Neural progenitor cell (in vitro differentiated cells): ENCODE measurements around the gene TP63. TPM values are rescaled to one million over a fixed set of nuclear protein-coding genes. Genes with fewer than 3 reads are reported as not detected.

Experiments
- DNase-seq: peaks from one replicate; pipeline ENCODE4 v3.0.0-alpha.2; 2016; ENCODE audit warnings: low spot score
- H2AFZ ChIP-seq: fragments of 200-600 bp; sonication (generic); replicated peaks from 2 replicates; pipeline ENCODE4 v1.6.1; 2016; ENCODE audit warnings: antibody characterized with exemption
- H3F3A ChIP-seq: fragments of 200-600 bp; sonication (generic); 2 replicates; pipeline ENCODE4 v1.6.1; 2016; ENCODE audit warnings: antibody characterized with exemption, low read depth
- H3K27ac ChIP-seq: fragments of 200-600 bp; sonication (generic); 2 replicates; pipeline ENCODE4 v1.5.1; 2016; ENCODE audit warnings: mild to moderate bottlenecking
- H3K27me3 ChIP-seq: fragments of 200-600 bp; sonication (generic); 2 replicates; pipeline ENCODE4 v1.6.1; 2016; ENCODE audit warnings: mild to moderate bottlenecking, moderate library complexity
- H3K36me3 ChIP-seq: fragments of 200-600 bp; sonication (generic); 2 replicates; pipeline ENCODE4 v1.5.1; 2016
- H3K4me1 ChIP-seq: fragments of 200-600 bp; sonication (generic); 2 replicates; pipeline ENCODE4 v1.6.1; 2016; ENCODE audit warnings: mixed run types
- H3K4me2 ChIP-seq: fragments of 200-600 bp; sonication (generic); 2 replicates; pipeline ENCODE4 v1.6.1; 2016
- H3K4me3 ChIP-seq: fragments of 200-600 bp; sonication (generic); 2 replicates; pipeline ENCODE4 v1.5.1; 2016
- H3K79me2 ChIP-seq: fragments of 200-600 bp; sonication (generic); 2 replicates; pipeline ENCODE4 v1.6.1; 2016; ENCODE audit warnings: low read depth
- H3K9ac ChIP-seq: fragments of 200-600 bp; sonication (generic); 2 replicates; pipeline ENCODE4 v1.6.1; 2016
- H3K9me3 ChIP-seq: fragments of 200-600 bp; sonication (generic); 2 replicates; pipeline ENCODE4 v1.5.1; 2016; ENCODE audit warnings: low read depth
- H4K20me1 ChIP-seq: fragments of 200-600 bp; sonication (generic); 2 replicates; pipeline ENCODE4 v1.6.1; 2016; ENCODE audit warnings: low read depth
- H3K27ac Mint-ChIP-seq: 3 replicates; pipeline ENCODE4 v1.8.0; 2021; ENCODE audit warnings: mixed read lengths
- H3K27me3 Mint-ChIP-seq: 2 replicates; pipeline ENCODE4 v1.8.0; 2022; ENCODE audit warnings: low read depth, mild to moderate bottlenecking, inconsistent platforms, moderate library complexity, mixed read lengths; ENCODE audit not compliant: insufficient read depth
- H3K36me3 Mint-ChIP-seq: 3 replicates; pipeline ENCODE4 v1.8.0; 2021; ENCODE audit warnings: mixed read lengths
- H3K4me1 Mint-ChIP-seq: 3 replicates; pipeline ENCODE4 v1.8.0; 2021; ENCODE audit warnings: mixed read lengths
- H3K4me3 Mint-ChIP-seq: 3 replicates; pipeline ENCODE4 v1.8.0; 2021; ENCODE audit warnings: mild to moderate bottlenecking, moderate library complexity, mixed read lengths
- H3K9me3 Mint-ChIP-seq: 3 replicates; pipeline ENCODE4 v1.8.0; 2020; ENCODE audit warnings: mixed read lengths
- CTCF ChIP-seq: fragments of 200-600 bp; sonication (generic); IDR thresholded peaks from 2 replicates; pipeline ENCODE4 v1.5.1; 2017; ENCODE audit warnings: antibody characterized with exemption, mild to moderate bottlenecking
- EZH2 ChIP-seq: fragments of 200-600 bp; sonication (generic); IDR thresholded peaks from 2 replicates; pipeline ENCODE4 v1.6.1; 2017; ENCODE audit warnings: antibody characterized with exemption, mild to moderate bottlenecking, moderate library complexity
- EZH2phosphoT487 ChIP-seq: fragments of 200-600 bp; sonication (generic); IDR thresholded peaks from 2 replicates; pipeline ENCODE4 v1.6.1; 2017; ENCODE audit warnings: antibody characterized with exemption
- total RNA-seq: library from RNA; depleted of rRNA; stranded (reverse); fragments of >200 nt; gene quantifications from 2 replicates; pipeline ENCODE4 v1.2.3, GENCODE V29; 2015; ENCODE audit warnings: low replicate concordance

TP63 gene
- total RNA-seq, 1 donor from 2014 or later: 0.62 TPM

GRCh38 chr3:189720736-189721417 is 89.7 kb downstream of the TP63 start:
- no peak overlapping the region for H3K4me2 ChIP-seq
- no peaks in the 10 kb centered on the region for H3K79me2 ChIP-seq
- DNase-seq: no peak
- no peaks in the 10 kb centered on the region for H3K36me3 Mint-ChIP-seq
- H2AFZ ChIP-seq: peak overlapping the region; percentile 68
- H3F3A ChIP-seq: no peaks in the 10 kb centered on the region
- H3K27ac ChIP-seq: no peak overlapping the region
- no peak overlapping the region for H3K27ac Mint-ChIP-seq
- no peak overlapping the region for H3K4me3 Mint-ChIP-seq
- H3K27me3 Mint-ChIP-seq: no peaks in the 10 kb centered on the region
- H3K36me3 ChIP-seq: no peaks in the 10 kb centered on the region
- no peaks in the 10 kb centered on the region for H4K20me1 ChIP-seq
- peaks cover 8% of the 10 kb centered on the region for H3K4me1 Mint-ChIP-seq
- no peak overlapping the region for H3K4me3 ChIP-seq
- H3K9me3 Mint-ChIP-seq: no peaks in the 10 kb centered on the region
- no peaks in the 10 kb centered on the region for H3K27me3 ChIP-seq
- H3K9ac ChIP-seq: no peak overlapping the region
- TF ChIP-seq CTCF (no peak), EZH2 (no peak), EZH2phosphoT487 (no peak)
- peaks cover 22% of the 10 kb centered on the region for H3K4me1 ChIP-seq
- no peaks in the 10 kb centered on the region for H3K9me3 ChIP-seq

GRCh38 chr3:189721873-189722665 is 90.9 kb downstream of the TP63 start:
- Histone ChIP-seq H4K20me1 (no peaks in the 10 kb centered on the region), H3K36me3 (no peaks in the 10 kb centered on the region), H3K79me2 (no peaks in the 10 kb centered on the region), H2AFZ (peak overlapping the region; percentile 12), H3K27ac (no peak overlapping the region), H3K27me3 (no peaks in the 10 kb centered on the region), H3K4me3 (no peak overlapping the region), H3K9me3 (no peaks in the 10 kb centered on the region), H3K4me2 (no peak overlapping the region), H3K4me1 (peaks cover 21% of the 10 kb centered on the region), H3K9ac (no peak overlapping the region), H3F3A (no peaks in the 10 kb centered on the region)
- Mint-ChIP-seq H3K4me3 (no peak overlapping the region), H3K36me3 (no peaks in the 10 kb centered on the region), H3K4me1 (peaks cover 8% of the 10 kb centered on the region), H3K27me3 (no peaks in the 10 kb centered on the region), H3K9me3 (no peaks in the 10 kb centered on the region), H3K27ac (no peak overlapping the region)
- no peak for TF ChIP-seq EZH2phosphoT487
- no peak for TF ChIP-seq EZH2
- TF ChIP-seq CTCF: no peak
- DNase-seq: no peak

- Mint-ChIP-seq H3K27ac (no peak overlapping the region), H3K4me1 (peaks cover 5% of the 10 kb centered on the region)
- H2AFZ ChIP-seq: no peak overlapping the region
These were observed 93.2 kb downstream of the TP63 start for GRCh38 chr3:189724356-189724755.

More at GRCh38 chr3:189724356-189724755, 93.2 kb downstream of the TP63 start:
- Mint-ChIP-seq H3K4me3 (no peak overlapping the region), H3K9me3 (no peaks in the 10 kb centered on the region), H3K36me3 (no peaks in the 10 kb centered on the region), H3K27me3 (no peaks in the 10 kb centered on the region)
- Histone ChIP-seq H3K36me3 (no peaks in the 10 kb centered on the region), H4K20me1 (no peaks in the 10 kb centered on the region), H3K9ac (no peak overlapping the region), H3F3A (no peaks in the 10 kb centered on the region), H3K4me2 (no peak overlapping the region), H3K9me3 (no peaks in the 10 kb centered on the region), H3K27me3 (no peaks in the 10 kb centered on the region), H3K79me2 (no peaks in the 10 kb centered on the region), H3K4me3 (no peak overlapping the region), H3K27ac (no peak overlapping the region), H3K4me1 (peaks cover 10% of the 10 kb centered on the region)
- no peak for DNase-seq
- TF ChIP-seq CTCF: no peak
- no peak for TF ChIP-seq EZH2phosphoT487
- TF ChIP-seq EZH2: no peak
